Measurements from ENCODE around the gene PIN4.

The PIN4 gene

DNA sequence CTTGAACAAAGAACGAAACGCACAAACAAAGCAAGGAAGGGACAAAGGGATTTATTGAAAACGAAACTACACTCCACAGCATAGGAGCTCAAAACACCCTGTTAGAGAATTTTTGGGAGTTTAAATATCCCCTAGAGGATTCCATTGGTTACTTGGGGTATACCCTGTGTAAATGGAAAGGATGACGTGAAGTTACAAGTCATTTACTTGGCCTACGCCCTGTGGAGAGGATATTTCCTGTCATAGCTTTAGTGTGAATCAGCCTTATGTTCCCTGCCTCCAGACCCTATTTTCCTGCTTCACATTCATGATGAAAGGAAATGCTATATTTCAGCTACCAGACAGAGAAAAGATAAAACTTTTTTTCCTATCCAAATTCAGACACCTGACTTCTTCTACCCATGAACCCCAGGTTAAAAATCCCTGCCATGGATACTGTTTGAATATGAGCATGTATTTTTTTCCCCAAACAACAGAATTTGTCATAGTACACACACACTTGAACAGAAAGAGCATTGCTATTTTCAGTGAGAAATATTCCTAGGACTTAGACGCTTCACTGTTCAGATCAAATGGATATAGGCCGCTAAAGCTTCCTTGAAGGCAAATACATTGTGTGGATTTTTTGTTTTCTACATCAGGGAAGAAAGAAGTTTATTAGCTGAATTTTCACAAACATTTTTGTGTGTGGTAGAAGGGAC, 20.4 kb downstream of the PIN4 start:
- DNase-seq (ENCODE audit: low read depth, low spot score) = no peak

DNA sequence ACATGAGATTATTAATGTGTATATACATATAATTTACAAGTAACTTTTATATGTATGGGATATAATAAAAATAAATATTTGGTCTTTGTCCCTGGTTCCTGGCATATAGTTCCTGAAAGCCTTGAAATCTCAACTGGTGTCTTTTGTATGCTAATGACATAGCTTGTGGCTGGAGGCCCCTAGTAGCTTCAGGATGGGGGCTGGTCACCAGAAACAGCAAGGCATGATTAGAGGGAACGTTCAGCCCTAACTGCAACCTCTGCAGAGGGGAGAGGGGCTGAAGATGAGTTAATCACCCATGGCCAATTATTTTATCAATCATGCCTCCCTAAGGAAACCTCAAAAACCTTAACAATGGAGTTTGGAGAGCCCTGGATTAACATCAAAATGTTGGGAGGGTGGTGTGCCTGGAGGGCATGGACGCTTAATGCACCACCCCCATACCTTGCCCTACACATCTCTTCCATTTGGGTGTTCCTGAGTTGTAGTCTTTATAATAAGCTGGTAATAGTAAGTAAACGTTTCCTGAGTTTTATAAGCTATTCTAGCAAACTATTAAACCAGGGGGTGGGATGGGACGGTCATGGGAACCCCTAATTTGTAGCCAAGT, 21.3 kb downstream of the PIN4 start:
- peak; percentile 48 for DNase-seq (ENCODE audit: low read depth, low spot score)

DNA sequence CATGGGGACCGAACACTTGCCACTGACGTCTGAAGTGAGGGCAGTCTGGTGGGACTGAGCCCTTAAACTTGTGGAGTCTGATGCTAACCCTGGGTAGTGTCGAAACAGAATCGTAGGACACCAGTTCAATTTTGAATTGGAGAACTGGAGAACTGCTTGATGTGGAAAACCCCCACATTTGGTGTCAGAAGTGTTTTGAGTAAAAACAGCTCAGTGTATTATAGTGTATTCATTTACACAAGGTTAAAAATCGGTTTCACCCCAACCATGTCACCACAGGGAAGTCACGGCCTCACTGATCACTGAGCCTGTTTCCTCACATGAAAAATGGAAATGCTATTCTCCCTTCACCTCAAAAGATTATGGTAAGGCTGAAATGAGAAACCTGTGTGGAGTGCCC, 21.9 kb downstream of the PIN4 start:
- no peak for DNase-seq (ENCODE audit: low read depth, low spot score)

DNA sequence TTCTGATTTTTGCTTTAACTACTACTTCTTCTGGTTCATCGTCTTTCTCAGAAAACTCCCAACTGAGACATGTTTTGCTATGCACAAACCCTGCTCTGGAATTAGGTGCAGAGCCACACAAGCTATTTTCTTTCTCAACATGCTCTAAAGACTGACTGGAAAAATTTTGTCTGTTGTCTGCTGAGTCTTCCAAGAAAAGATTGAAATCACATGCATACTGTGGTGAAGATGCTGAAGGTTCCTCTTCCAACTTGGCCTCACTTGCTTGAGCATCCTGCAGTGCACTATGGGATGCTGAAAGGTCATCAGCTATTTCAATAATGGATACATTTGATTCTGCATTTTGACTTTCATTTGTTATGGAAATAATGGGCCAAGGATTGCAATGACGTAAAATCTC, 24.1 kb downstream of the PIN4 start:
- no peak for DNase-seq (ENCODE audit: low read depth, low spot score)

DNA sequence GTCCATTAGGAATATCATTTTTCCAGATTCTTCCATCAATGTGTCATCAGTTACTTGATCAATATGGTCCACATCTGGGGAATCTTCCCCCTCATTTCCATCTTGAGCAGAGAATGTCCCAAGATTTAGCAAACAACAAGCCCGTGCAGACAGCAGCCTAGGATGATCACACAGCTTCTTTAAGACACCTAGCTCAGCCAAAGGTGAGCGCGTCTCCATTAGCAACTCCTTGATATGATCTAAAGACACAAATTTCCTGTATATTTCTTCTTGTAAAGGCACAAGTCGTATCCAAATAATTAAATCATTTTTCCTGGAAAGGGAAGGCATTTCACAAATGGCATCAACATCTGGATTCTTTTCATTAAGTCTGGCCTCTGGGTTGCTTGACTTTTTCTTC, 25.8 kb downstream of the PIN4 start:
- DNase-seq (ENCODE audit: low read depth, low spot score) = no peak

DNA sequence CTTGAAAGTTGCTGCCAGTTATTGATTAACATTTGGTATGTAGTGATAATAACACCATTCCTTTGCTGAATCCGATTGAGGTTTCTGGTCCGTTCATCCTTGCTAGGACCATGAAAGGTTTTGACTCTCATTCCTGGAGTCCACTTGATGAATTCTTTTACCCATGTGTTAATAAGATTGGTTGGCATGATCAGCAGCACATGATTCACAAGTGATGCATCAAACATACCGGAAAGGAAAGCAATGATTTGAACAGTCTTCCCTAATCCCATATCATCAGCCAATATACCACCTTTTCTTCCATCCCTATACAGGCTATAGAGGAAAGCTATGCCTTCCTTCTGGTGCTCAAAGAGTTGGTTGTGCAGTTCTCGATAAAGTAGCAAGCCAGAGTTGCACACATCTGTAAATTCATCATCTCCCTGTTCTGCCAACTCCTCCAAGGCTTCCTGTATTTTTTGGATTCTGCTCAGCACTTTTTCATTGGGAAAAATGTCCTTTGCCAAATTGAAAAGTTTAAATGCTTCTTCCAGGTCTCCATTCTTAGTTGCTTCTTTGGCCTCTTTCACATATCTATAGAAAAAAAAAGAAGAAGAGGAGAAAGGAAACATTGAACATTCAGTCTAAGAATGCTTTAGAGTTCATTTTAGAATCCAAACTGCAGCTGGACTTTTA, 26.7 kb downstream of the PIN4 start:
- DNase-seq (ENCODE audit: low read depth, low spot score) = no peak

DNA sequence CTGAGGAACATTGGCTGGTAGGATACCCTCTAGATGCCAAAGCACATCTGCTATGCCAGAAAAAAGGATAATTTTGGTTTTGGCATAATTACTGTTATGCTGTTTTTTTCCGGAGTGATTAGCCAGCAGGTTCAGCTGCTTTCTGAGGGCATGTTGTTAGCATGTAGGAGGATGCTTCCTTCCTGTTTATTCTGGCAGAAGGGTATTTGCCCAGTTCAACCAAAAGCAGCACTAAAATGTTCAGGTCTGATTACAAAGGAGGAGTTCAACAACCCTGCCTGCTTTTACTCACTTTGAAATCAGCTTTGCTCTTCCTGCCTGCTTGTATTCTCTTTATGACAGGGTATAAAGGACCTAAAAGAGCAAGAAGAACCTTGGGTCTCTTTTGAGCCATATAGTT, 35.4 kb downstream of the PIN4 start:
- no peak for DNase-seq (ENCODE audit: low read depth, low spot score)

DNA sequence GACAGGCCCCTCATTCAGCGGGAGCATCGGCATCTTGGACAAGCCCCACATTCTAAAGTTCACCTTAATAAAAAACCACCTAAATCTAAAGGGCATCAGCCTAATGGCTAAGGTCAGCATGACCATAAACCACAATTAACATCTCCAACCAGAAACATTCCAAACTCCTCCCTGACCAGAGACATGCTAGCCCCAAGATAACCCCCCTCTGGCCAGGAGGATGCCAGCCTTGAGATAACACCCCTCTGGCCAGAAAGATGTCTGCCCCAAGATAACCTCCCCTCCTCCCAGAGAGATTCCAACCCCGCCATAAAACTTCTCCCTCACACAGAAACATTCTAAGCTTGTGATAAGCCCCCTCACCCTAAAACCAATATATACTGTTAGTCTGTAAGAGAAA, 38.8 kb downstream of the PIN4 start:
- DNase-seq (ENCODE audit: low read depth, low spot score) = peak; percentile 34

DNA sequence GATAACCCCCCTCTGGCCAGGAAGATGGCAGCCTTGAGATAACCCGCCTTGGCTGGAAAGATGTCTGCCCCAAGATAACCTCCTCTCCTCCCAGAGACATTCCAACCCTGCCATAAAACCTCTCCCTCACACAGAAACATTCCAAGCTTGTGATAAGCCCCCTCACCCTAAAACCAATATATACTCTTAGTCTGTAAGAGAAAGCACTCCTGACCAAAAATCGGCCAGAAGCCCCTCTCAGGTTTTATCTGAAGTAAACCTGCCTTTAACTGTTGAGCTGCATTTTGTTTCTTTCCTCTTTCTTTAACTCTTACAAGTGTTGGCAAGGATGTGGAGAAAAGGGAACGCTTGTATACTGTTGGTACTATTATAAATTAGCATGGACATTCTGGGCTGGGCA, 48.7 kb downstream of the PIN4 start:
- DNase-seq (ENCODE audit: low read depth, low spot score) = no peak

DNA sequence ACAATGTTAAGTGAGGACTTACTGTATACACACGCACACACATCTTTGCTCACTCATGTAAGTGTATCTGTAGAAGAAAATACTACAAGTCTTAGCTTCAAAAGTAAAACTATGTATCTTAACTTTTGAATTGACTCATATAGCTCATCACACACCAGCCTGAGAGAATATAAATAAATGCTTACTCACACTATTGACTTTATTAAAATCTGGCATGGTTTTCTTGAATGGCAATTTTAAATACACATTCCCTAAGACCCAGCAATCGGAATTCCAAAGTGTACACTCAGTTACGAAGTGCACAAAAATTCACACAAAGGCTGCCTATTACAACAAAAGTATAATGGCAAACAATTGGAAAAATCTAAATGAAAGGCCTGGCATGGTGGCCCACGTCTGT, 55.3 kb downstream of the PIN4 start:
- no peak for DNase-seq (ENCODE audit: low read depth, low spot score)

DNA sequence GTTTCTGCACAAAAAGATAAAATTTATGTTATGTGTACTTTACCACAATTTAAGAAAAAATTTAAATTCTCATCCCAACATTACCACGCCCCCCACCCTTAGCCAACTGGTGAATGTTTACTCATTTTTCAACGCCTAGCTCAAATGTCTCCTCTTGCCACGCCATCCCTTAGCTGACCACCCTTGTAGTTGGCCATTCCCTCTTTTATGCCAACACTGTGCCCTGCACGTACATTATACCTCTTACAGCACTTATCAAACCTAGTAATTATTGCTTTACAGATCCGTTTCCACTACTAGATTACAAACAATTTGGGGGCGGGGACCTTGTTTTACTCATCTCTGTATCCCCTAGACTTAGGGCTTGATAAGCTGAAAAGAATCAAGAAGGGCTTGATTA, 56.6 kb downstream of the PIN4 start:
- no peak for DNase-seq (ENCODE audit: low read depth, low spot score)

DNA sequence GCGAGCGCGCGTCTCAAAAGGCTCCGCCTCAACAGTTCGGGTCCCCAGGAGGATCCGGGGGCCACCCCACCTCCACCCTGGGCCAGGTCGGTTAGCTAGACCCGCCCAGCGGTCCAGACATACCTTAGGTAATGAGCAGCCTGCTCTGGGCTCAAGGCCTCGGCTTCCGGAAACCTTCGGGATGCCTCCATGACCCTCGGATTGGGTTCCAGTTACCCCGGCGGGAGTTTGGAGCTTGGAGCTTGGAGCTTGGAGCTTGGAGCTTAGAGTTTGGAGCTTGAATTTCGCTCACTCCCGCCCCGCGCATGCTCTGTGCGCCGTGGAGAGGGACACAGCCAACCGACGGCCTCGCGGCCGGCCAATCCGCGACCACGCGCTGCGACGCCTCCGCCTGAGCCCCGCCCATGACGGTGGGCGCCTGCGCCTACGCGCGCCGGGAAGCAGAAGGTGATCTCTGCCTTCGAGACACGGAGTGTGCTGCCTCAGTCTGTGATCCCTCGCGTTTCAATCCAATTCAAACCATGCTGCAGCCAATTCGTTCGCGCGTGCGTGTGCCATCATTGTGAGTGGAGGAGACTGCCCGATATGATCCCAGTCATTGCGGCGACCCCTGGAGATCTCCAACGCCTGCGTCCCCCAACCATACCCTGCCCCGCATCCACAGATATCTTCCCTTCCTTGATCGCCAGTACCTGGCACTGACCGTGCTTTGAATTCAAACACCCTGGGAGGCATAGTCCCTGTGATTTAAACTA, 57.3 kb downstream of the PIN4 start, which contains the start of gene ERCC6L:
TSS of gene ERCC6L (minus strand) at position 307 of the 755 bp plus-strand sequence. CDS start at position 191, 116 bp downstream.
- peak; percentile 98 for DNase-seq (ENCODE audit: low read depth, low spot score)

DNA sequence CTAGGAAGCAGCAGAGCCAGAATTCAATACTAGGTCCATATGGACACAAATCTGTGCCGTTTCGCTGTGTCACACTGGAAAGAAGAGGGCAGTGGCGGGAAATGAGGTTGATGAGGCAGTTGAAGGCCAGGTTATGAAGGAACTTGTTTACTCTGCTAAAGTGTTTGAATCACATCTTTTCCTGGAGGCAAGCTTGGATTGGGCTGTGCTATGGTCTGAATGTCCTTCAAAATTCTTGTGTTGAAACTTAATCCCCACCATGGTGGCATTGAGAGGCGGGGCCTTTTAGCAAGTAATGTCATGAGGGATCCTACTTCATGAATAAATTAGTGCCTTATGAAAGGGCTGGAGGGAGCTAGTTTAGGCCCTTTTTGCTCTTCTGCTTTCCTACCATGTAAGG, 59.4 kb downstream of the PIN4 start:
- no peak for DNase-seq (ENCODE audit: low read depth, low spot score)

DNA sequence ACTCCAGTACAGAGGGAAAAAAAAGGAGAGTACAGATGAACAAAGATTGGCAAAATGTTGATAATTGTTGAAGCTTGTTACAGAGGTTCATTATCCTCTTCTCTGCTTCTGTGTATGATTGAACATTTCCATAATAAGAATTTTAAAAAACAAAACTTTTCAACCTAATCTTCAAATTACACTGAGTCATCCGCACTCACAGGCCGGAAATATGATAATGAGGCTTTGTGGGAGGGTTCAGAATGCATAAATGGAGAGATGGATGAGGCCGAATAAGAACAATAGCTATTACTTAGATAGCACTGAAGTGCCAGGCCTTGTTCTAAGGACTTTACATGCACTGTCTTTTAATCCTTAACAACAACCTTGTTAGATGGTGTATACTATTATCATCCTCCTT, 61.9 kb downstream of the PIN4 start:
- DNase-seq (ENCODE audit: low read depth, low spot score) = no peak

DNA sequence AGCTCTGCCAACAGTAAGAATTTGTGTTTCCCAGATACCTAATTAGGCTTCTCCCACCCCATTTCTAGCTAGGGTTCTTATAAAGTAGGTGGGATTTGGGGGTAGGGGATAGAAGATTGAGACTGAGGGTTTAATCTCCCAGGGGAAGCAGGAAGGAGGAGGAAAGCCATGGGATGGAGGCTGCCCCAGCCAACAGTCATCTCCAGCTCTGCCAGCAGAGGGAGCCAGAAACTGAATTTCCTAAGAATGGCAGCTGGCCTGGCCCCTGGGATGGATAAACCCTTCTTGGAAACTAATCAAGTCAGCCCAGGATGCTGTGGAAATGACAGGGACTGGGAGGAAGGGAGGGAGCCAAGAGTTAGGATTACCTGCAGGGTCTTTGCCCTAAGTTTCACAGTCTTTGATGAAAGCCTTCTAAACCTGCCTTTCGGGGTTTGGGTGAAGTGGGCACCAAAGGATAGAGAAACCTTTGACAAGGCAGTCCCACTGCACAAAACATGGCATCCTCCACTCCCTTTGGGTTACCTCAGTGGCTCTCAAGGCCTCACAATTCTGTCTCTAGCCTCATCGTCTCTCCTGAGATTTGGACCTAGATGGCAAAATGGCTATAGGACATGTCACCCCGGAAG, 64.0 kb downstream of the PIN4 start:
- DNase-seq (ENCODE audit: low read depth, low spot score) = peak; percentile 88

DNA sequence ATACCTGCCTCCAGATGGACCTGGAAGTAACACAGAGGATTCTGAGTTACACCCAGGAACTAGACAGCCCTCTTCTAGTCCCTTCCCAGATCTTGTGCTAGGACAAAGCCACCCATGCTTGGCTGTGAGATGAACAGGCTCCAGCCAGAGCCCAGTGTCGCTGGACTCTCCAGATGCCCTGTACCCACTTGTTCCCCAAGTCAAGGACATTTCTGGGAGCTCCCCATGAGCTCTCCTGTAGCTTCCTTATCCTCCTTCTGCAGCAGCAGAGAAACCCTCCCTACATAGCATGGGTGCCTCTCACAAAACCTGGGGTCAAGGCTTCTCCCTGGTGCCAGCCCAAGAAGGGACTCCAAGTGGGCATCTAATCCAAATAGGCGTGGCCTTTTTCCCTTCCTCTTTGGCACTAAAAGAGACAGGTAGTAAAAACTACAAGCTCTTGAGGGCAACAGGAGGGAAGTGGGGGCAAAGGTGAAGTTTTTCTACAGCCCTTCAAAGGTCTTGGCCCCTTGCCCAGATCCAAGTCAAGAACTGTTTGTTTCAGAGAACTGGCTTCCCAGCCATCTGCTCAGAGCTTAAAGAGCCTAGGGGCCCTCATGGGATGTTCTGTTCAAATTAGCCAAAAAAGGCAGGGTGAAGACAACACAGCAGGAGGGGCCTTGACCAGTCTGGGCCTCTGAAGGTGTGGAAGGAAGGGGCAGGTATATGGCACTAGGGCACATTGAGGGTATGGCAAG, 65.8 kb downstream of the PIN4 start:
- no peak for DNase-seq (ENCODE audit: low read depth, low spot score)
